Type B pancreatic cell (in vitro differentiated cells): ENCODE results near the gene FXYD1. TPM values are rescaled to one million over a fixed set of nuclear protein-coding genes. Genes with fewer than 3 reads are reported as not detected.

Source experiments
- DNase-seq: peaks from one replicate; pipeline ENCODE4 v3.0.0; 2021; ENCODE audit warnings: mixed read lengths; ENCODE audit not compliant: unreplicated experiment; ENCODE audit errors: extremely low spot score
- H3K27ac Mint-ChIP-seq: 2 replicates; pipeline ENCODE4 v1.8.0; 2021; ENCODE audit warnings: mild to moderate bottlenecking, mixed read lengths
- H3K27me3 Mint-ChIP-seq: 2 replicates; pipeline ENCODE4 v1.8.0; 2021; ENCODE audit warnings: mixed read lengths
- H3K36me3 Mint-ChIP-seq: 2 replicates; pipeline ENCODE4 v1.8.0; 2021; ENCODE audit warnings: mixed read lengths
- H3K4me1 Mint-ChIP-seq: one replicate; pipeline ENCODE4 v1.8.0; 2021; ENCODE audit warnings: mixed read lengths; ENCODE audit not compliant: unreplicated experiment
- H3K4me3 Mint-ChIP-seq: 2 replicates; pipeline ENCODE4 v1.8.0; 2021; ENCODE audit warnings: mild to moderate bottlenecking, mixed read lengths
- H3K9me3 Mint-ChIP-seq: 2 replicates; pipeline ENCODE4 v1.8.0; 2021; ENCODE audit warnings: mixed read lengths
- CTCF ChIP-seq: fragments of 200-600 bp; sonication (generic); conservative IDR thresholded peaks from 2 replicates; pipeline ENCODE4 v1.5.0; 2021; ENCODE audit warnings: antibody characterized with exemption, mild to moderate bottlenecking
- total RNA-seq: library from RNA; stranded (reverse); gene quantifications from 2 replicates; pipeline ENCODE4 v1.2.1, GENCODE V29; 2021; ENCODE audit warnings: low replicate concordance

FXYD1 gene
- total RNA-seq, 1 donor from 2014 or later = 5.3 TPM

- Mint-ChIP-seq H3K27me3 (peaks cover 55% of the 10 kb centered on the region), H3K9me3 (no peaks in the 10 kb centered on the region), H3K27ac (no peak overlapping the region), H3K36me3 (no peaks in the 10 kb centered on the region), H3K4me3 (no peak overlapping the region), H3K4me1 (peaks cover 21% of the 10 kb centered on the region)
- DNase-seq = no peak
- no peak for TF ChIP-seq CTCF
Measured at GRCh38 chr19:35144259-35144599, 5.6 kb downstream of the FXYD1 start.

GRCh38 chr19:35144600-35145436 lies 6.2 kb downstream of the FXYD1 start:
- Mint-ChIP-seq H3K27me3 (peaks cover 58% of the 10 kb centered on the region), H3K36me3 (no peaks in the 10 kb centered on the region), H3K4me1 (peaks cover 21% of the 10 kb centered on the region), H3K9me3 (no peaks in the 10 kb centered on the region), H3K27ac (peak overlapping the region; percentile 26), H3K4me3 (no peak overlapping the region)
- peak; percentile 80 for DNase-seq
- TF ChIP-seq CTCF = no peak

DNA sequence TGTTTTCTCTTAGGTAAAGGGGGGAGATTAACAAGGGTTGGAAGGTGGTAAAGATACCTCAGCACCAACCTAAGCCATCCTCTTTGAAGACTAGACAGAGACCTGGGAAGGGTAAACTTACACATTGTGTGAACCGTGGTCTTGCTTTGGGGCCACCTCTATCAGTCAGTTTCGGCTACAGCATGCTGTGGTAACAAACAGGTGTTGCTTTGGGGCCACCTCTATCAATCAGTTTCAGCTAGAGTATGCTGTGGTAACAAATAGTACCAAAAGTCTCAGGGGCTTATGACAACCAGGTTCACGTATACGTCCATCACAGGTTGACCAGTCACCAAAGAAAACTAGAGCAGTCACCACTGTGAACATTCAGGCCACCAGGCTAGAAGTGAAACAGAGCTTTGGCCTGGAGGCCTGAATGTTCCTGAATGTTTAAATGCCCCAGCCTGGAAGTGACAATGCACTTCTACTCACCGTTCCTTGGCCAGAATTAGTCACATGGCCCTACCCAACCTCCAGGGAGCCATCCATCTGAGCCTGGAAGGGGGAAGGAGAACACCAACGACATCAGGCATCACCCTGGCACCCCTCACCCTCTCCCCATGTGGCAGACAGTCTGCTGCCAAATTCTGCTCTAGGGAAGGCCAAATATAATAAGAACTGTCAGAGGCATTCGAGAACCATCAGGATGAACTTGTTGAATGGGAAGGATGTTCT lies 8.3 kb downstream of the FXYD1 start:
- Mint-ChIP-seq H3K27ac (no peak overlapping the region), H3K36me3 (no peaks in the 10 kb centered on the region), H3K4me1 (peaks cover 8% of the 10 kb centered on the region), H3K27me3 (peaks cover 61% of the 10 kb centered on the region), H3K9me3 (no peaks in the 10 kb centered on the region), H3K4me3 (no peak overlapping the region)
- no peak for TF ChIP-seq CTCF
- DNase-seq = no peak

DNA sequence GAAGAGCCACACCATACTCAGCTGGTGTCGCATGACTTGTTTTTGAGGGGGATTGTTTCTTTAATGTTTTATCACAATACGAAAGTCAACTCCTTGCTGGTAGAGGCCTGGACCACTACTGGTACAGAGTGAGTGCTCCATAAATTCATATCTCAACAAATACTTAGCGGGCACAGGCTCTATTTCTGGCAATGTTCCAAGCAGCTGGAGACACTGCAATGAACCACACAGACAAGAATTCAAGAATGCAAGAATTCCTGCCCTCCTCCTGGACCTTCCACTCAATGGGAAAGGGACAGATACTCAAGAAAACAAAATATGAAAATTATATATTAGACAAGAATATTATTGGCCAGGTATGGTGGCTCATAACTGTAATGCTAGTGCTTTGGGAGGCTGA lies 10.8 kb downstream of the FXYD1 start:
- Mint-ChIP-seq H3K36me3 (no peaks in the 10 kb centered on the region), H3K4me1 (peaks cover 6% of the 10 kb centered on the region), H3K9me3 (no peaks in the 10 kb centered on the region), H3K27me3 (peaks cover 65% of the 10 kb centered on the region), H3K4me3 (no peak overlapping the region), H3K27ac (no peak overlapping the region)
- DNase-seq = no peak
- TF ChIP-seq CTCF = no peak

DNA sequence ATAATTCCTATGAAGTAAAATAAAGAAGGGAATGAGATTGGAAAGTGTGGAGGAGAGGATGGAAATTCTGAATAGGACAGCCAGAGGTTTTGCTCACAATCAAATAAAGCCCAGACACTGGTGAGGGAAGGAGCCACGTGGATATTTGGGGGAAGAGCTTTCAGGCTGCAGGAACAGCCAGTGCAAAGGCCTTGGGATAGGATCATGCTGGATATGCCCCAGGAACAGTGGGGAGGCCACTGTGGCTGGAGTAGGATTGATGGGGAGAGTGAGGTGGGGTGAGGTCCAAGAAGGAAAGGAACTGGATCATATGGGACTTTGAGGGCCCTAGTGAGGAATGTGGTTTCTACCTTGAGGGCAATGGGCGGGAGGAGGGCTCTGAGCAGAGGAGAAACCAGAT lies 11.8 kb downstream of the FXYD1 start:
- no peak for DNase-seq
- Mint-ChIP-seq H3K9me3 (no peaks in the 10 kb centered on the region), H3K36me3 (no peaks in the 10 kb centered on the region), H3K4me1 (peaks cover 11% of the 10 kb centered on the region), H3K27ac (no peak overlapping the region), H3K4me3 (peak overlapping the region; percentile 51), H3K27me3 (peaks cover 66% of the 10 kb centered on the region)
- TF ChIP-seq CTCF = no peak
